ENCODE results near the gene DNAJC18.

GRCh38 chr5:139445325-139446170 is 6.2 kb upstream of the DNAJC18 start:
- TF ChIP-seq CTCF (IDR thresholded peaks at IDR 0.05): no peak
- no peak for TF ChIP-seq POLR2A (IDR thresholded peaks at IDR 0.05)
